Measurements from ENCODE around the gene SURF1.

Gene SURF1

GRCh38 chr9:133371261-133371711 is 15.0 kb upstream of the SURF1 start:
- Histone ChIP-seq H3K27me3 (ENCODE audit: low read length) (no peaks in the 10 kb centered on the region), H4K20me1 (ENCODE audit: low read depth, low read length) (no peaks in the 10 kb centered on the region; the same call in 1 of the 2 replicates), H3K79me2 (ENCODE audit: insufficient read depth, low read length) (peaks cover 82% of the 10 kb centered on the region), H3K4me2 (ENCODE audit: low read depth, low read length, poor library complexity, severe bottlenecking) (no peak overlapping the region), H3K9ac (ENCODE audit: low read length) (no peak overlapping the region), H3K9me2 (replicated peaks; ENCODE audit: insufficient read depth, low read length) (no peaks in the 10 kb centered on the region), H3F3A (ENCODE audit: insufficient read depth) (no peaks in the 10 kb centered on the region), H3K27ac (ENCODE audit: low read depth, low read length) (no peak overlapping the region), H3K4me3 (ENCODE audit: insufficient read depth, low read length, poor library complexity, severe bottlenecking) (no peak overlapping the region), H3K36me3 (ENCODE audit: low read length) (0 out of 2 replicates have a peak, but pooled peaks cover under 1% of the 10 kb centered on the region), H2AFZ (ENCODE audit: low read depth, low read length, severe bottlenecking) (no peak overlapping the region), H3K9me3 (ENCODE audit: insufficient read depth, low read length) (no peaks in the 10 kb centered on the region)
- TF ChIP-seq, protein P1, sequence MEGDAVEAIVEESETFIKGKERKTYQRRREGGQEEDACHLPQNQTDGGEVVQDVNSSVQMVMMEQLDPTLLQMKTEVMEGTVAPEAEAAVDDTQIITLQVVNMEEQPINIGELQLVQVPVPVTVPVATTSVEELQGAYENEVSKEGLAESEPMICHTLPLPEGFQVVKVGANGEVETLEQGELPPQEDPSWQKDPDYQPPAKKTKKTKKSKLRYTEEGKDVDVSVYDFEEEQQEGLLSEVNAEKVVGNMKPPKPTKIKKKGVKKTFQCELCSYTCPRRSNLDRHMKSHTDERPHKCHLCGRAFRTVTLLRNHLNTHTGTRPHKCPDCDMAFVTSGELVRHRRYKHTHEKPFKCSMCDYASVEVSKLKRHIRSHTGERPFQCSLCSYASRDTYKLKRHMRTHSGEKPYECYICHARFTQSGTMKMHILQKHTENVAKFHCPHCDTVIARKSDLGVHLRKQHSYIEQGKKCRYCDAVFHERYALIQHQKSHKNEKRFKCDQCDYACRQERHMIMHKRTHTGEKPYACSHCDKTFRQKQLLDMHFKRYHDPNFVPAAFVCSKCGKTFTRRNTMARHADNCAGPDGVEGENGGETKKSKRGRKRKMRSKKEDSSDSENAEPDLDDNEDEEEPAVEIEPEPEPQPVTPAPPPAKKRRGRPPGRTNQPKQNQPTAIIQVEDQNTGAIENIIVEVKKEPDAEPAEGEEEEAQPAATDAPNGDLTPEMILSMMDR (IDR thresholded peaks at IDR 0.05; ENCODE audit: insufficient read depth, low read length, poor library complexity, severe bottlenecking): no peak
- TF ChIP-seq EZH2phosphoT487 (conservative IDR thresholded peaks at IDR 0.05; ENCODE audit: low read length): no peak

DNA sequence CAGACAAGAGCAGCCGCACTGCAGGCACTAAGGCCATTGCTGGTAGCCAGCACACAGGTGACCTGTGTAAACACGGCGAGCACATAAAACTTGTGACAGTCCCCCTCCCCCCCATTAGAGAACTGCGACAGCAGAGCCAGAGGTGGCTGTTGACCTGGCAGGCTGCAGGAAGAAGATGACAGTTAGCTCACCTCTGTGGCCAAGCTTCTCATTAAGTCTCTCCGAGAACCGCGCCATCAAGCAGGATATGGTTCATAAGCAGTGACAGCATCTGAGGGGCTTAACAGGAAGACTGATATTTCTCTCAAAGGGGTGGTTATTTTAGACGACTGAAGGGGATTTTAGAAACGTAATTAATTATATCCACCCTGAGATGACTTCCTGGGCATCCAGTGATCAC is 14.4 kb upstream of the SURF1 start:
- no peak overlapping the region for H3K27ac ChIP-seq (ENCODE audit: low read depth, low read length)
- TF ChIP-seq, protein P1 (IDR thresholded peaks at IDR 0.05; ENCODE audit: insufficient read depth, low read length, poor library complexity, severe bottlenecking): no peak
- no peak for TF ChIP-seq EZH2phosphoT487 (conservative IDR thresholded peaks at IDR 0.05; ENCODE audit: low read length)
- H3K9ac ChIP-seq (ENCODE audit: low read length): no peak overlapping the region
- no peaks in the 10 kb centered on the region for H3K9me2 ChIP-seq (replicated peaks; ENCODE audit: insufficient read depth, low read length)
- no peak overlapping the region for H3K4me3 ChIP-seq (ENCODE audit: insufficient read depth, low read length, poor library complexity, severe bottlenecking)
- peaks cover 6% of the 10 kb centered on the region; the same call in 1 of the 2 replicates for H3K36me3 ChIP-seq (ENCODE audit: low read length)
- H3K27me3 ChIP-seq (ENCODE audit: low read length): no peaks in the 10 kb centered on the region
- no peak overlapping the region for H2AFZ ChIP-seq (ENCODE audit: low read depth, low read length, severe bottlenecking)
- H3F3A ChIP-seq (ENCODE audit: insufficient read depth): no peaks in the 10 kb centered on the region
- H3K79me2 ChIP-seq (ENCODE audit: insufficient read depth, low read length): peaks cover 86% of the 10 kb centered on the region
- H3K4me2 ChIP-seq (ENCODE audit: low read depth, low read length, poor library complexity, severe bottlenecking): no peak overlapping the region
- H4K20me1 ChIP-seq (ENCODE audit: low read depth, low read length): no peaks in the 10 kb centered on the region; the same call in 1 of the 2 replicates
- no peaks in the 10 kb centered on the region for H3K9me3 ChIP-seq (ENCODE audit: insufficient read depth, low read length)

GRCh38 chr9:133369933-133370332 is 13.6 kb upstream of the SURF1 start:
- Histone ChIP-seq H3K79me2 (ENCODE audit: insufficient read depth, low read length) (peaks cover 79% of the 10 kb centered on the region), H3K36me3 (ENCODE audit: low read length) (peaks cover 6% of the 10 kb centered on the region; the same call in 1 of the 2 replicates), H3K9ac (ENCODE audit: low read length) (no peak overlapping the region), H3K9me2 (replicated peaks; ENCODE audit: insufficient read depth, low read length) (no peaks in the 10 kb centered on the region), H4K20me1 (ENCODE audit: low read depth, low read length) (no peaks in the 10 kb centered on the region; the same call in 1 of the 2 replicates), H3K9me3 (ENCODE audit: insufficient read depth, low read length) (no peaks in the 10 kb centered on the region), H3K27ac (ENCODE audit: low read depth, low read length) (no peak overlapping the region), H3K4me2 (ENCODE audit: low read depth, low read length, poor library complexity, severe bottlenecking) (no peak overlapping the region), H3F3A (ENCODE audit: insufficient read depth) (no peaks in the 10 kb centered on the region), H3K27me3 (ENCODE audit: low read length) (no peaks in the 10 kb centered on the region), H3K4me3 (ENCODE audit: insufficient read depth, low read length, poor library complexity, severe bottlenecking) (no peak overlapping the region), H2AFZ (ENCODE audit: low read depth, low read length, severe bottlenecking) (no peak overlapping the region)
- no peak for TF ChIP-seq EZH2phosphoT487 (conservative IDR thresholded peaks at IDR 0.05; ENCODE audit: low read length)
- TF ChIP-seq, protein P1 (IDR thresholded peaks at IDR 0.05; ENCODE audit: insufficient read depth, low read length, poor library complexity, severe bottlenecking): no peak
